ENCODE data around the gene AFG1L.

The AFG1L gene

GRCh38 chr6:108507316-108507715 lies 212.5 kb downstream of the AFG1L start:
- H3K27ac ChIP-seq = no peak overlapping the region
- H3K27me3 ChIP-seq = no peaks in the 10 kb centered on the region
- no peak overlapping the region for H3K4me3 ChIP-seq (ENCODE audit: low read depth in 1 of 2, low read length in 1 of 2)
- no peaks in the 10 kb centered on the region for H3K36me3 ChIP-seq
- no peaks in the 10 kb centered on the region for H3K4me1 ChIP-seq (ENCODE audit: control insufficient read depth in 1 of 2, insufficient read depth in 1 of 2, low read depth in 1 of 2, low read length in 1 of 2)
- H3K9me3 ChIP-seq = no peaks in the 10 kb centered on the region
- no peak for TF ChIP-seq CTCF (IDR thresholded peaks at IDR 0.05)

GRCh38 chr6:108510461-108511319 lies 215.8 kb downstream of the AFG1L start:
- no peak overlapping the region for H3K4me3 ChIP-seq (ENCODE audit: low read depth in 1 of 2, low read length in 1 of 2)
- H3K4me1 ChIP-seq (ENCODE audit: control insufficient read depth in 1 of 2, insufficient read depth in 1 of 2, low read depth in 1 of 2, low read length in 1 of 2) = no peaks in the 10 kb centered on the region
- H3K9me3 ChIP-seq = no peaks in the 10 kb centered on the region
- no peaks in the 10 kb centered on the region for H3K36me3 ChIP-seq
- no peak overlapping the region for H3K27ac ChIP-seq
- TF ChIP-seq CTCF (IDR thresholded peaks at IDR 0.05) = no peak
- no peaks in the 10 kb centered on the region for H3K27me3 ChIP-seq

GRCh38 chr6:108518714-108519576 lies 224.1 kb downstream of the AFG1L start:
- Histone ChIP-seq H3K27me3 (no peaks in the 10 kb centered on the region), H3K4me3 (ENCODE audit: low read depth in 1 of 2, low read length in 1 of 2) (no peak overlapping the region), H3K36me3 (no peaks in the 10 kb centered on the region), H3K27ac (no peak overlapping the region), H3K4me1 (ENCODE audit: control insufficient read depth in 1 of 2, insufficient read depth in 1 of 2, low read depth in 1 of 2, low read length in 1 of 2) (no peaks in the 10 kb centered on the region), H3K9me3 (no peaks in the 10 kb centered on the region)
- TF ChIP-seq CTCF (IDR thresholded peaks at IDR 0.05) = no peak

GRCh38 chr6:108521616-108522107 lies 226.8 kb downstream of the AFG1L start:
- Histone ChIP-seq H3K27ac (no peak overlapping the region), H3K9me3 (no peaks in the 10 kb centered on the region), H3K27me3 (no peaks in the 10 kb centered on the region), H3K4me3 (ENCODE audit: low read depth in 1 of 2, low read length in 1 of 2) (no peak overlapping the region), H3K4me1 (ENCODE audit: control insufficient read depth in 1 of 2, insufficient read depth in 1 of 2, low read depth in 1 of 2, low read length in 1 of 2) (no peaks in the 10 kb centered on the region), H3K36me3 (no peaks in the 10 kb centered on the region)
- no peak for TF ChIP-seq CTCF (IDR thresholded peaks at IDR 0.05)

GRCh38 chr6:108523697-108524096 lies 228.8 kb downstream of the AFG1L start:
- Histone ChIP-seq H3K27ac (no peak overlapping the region), H3K36me3 (no peaks in the 10 kb centered on the region), H3K4me1 (ENCODE audit: control insufficient read depth in 1 of 2, insufficient read depth in 1 of 2, low read depth in 1 of 2, low read length in 1 of 2) (no peaks in the 10 kb centered on the region), H3K4me3 (ENCODE audit: low read depth in 1 of 2, low read length in 1 of 2) (no peak overlapping the region), H3K9me3 (no peaks in the 10 kb centered on the region), H3K27me3 (no peaks in the 10 kb centered on the region)
- no peak for TF ChIP-seq CTCF (IDR thresholded peaks at IDR 0.05)
